Measurements from ENCODE around the gene LRP6. TPM values are rescaled to one million over a fixed set of nuclear protein-coding genes. Genes with fewer than 3 reads are reported as not detected.

LRP6 gene
- total RNA-seq, 2 donors from 2014 or later: 0.61 to 3.9 TPM

GRCh38 chr12:12195081-12195480, 71.8 kb downstream of the LRP6 start:
- Mint-ChIP-seq H3K9me3 (peaks cover 11% of the 10 kb centered on the region), H3K27me3 (peaks cover 4% of the 10 kb centered on the region), H3K36me3 (ENCODE audit: low read depth) (peaks cover 5% of the 10 kb centered on the region), H3K4me3 (no peak overlapping the region), H3K27ac (no peak overlapping the region), H3K4me1 (no peaks in the 10 kb centered on the region)
- ATAC-seq (replicated peaks): no peak

DNA sequence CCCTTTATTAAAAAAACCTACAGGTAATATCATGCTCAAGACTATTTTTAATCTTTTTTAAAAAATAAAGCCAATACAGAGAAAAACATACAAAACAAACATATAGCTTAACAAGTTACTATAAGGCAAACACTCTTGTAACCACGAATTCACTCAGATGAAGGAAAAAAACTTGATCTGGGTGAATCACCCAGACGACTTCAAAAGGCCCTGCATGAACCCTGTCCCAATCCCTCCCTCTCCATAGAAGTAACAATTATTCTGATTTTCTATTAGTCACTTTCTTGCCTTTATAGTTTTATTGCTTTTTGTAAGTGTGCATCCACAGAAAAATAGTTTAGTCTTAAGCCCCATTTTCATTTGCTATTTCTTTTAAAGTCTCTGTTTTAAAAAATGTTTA, 72.6 kb downstream of the LRP6 start:
- Mint-ChIP-seq H3K27ac (no peak overlapping the region), H3K4me3 (no peak overlapping the region), H3K9me3 (peaks cover 11% of the 10 kb centered on the region), H3K36me3 (ENCODE audit: low read depth) (peaks cover 4% of the 10 kb centered on the region), H3K4me1 (no peaks in the 10 kb centered on the region), H3K27me3 (peaks cover 4% of the 10 kb centered on the region)
- no peak for ATAC-seq (replicated peaks)

GRCh38 chr12:12191008-12191407, 75.8 kb downstream of the LRP6 start:
- peak; percentile 19 for ATAC-seq (replicated peaks)
- H3K36me3 Mint-ChIP-seq (ENCODE audit: low read depth): no peaks in the 10 kb centered on the region
- no peak overlapping the region for H3K27ac Mint-ChIP-seq
- peaks cover 4% of the 10 kb centered on the region for H3K27me3 Mint-ChIP-seq
- H3K9me3 Mint-ChIP-seq: no peaks in the 10 kb centered on the region
- no peaks in the 10 kb centered on the region for H3K4me1 Mint-ChIP-seq
- no peak overlapping the region for H3K4me3 Mint-ChIP-seq

- no peaks in the 10 kb centered on the region for H3K4me1 Mint-ChIP-seq
- no peaks in the 10 kb centered on the region for H3K9me3 Mint-ChIP-seq
- H3K27me3 Mint-ChIP-seq: peaks cover 4% of the 10 kb centered on the region
- ATAC-seq (replicated peaks): peak; percentile 71
- H3K36me3 Mint-ChIP-seq (ENCODE audit: low read depth): no peaks in the 10 kb centered on the region
- no peak overlapping the region for H3K27ac Mint-ChIP-seq
- H3K4me3 Mint-ChIP-seq: no peak overlapping the region
Measured at GRCh38 chr12:12190087-12190809, 76.6 kb downstream of the LRP6 start.

- peaks cover 8% of the 10 kb centered on the region for H3K27me3 Mint-ChIP-seq
- no peak overlapping the region for H3K27ac Mint-ChIP-seq
- ATAC-seq (replicated peaks): no peak
- no peaks in the 10 kb centered on the region for H3K4me1 Mint-ChIP-seq
- H3K4me3 Mint-ChIP-seq: no peak overlapping the region
- H3K9me3 Mint-ChIP-seq: no peaks in the 10 kb centered on the region
- peaks cover 5% of the 10 kb centered on the region for H3K36me3 Mint-ChIP-seq (ENCODE audit: low read depth)
Measured at GRCh38 chr12:12185414-12185813, 81.4 kb downstream of the LRP6 start.

DNA sequence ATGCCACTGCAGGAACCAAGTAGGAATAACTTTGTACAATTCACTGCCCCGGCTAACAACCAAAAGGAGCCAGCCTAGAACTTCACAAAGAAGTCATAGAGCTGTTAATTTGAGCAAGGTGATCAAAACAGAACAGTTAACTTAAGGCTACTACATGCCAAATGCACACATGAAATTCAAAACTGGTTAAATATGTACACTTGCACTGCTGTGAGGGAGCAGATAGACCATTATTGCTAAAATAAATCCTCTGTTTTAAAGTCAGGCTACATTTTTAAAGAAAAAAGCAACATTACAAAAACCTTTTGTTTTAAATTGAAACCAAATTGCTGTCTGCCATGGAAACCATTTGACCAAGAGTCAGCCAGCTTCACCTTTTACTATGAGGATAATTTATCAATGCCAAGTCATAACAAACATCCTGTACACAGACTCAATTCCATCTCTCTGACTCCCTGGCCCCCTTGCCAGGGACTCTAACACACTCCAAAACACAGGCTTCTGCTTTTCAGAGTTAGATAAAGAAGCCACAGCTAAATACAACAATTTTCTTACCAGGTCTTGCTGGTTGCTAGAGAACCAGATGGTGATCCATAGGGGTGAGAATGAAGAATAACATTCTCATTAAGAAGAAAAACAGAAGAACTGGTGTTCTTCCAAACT, 84.0 kb downstream of the LRP6 start:
- Mint-ChIP-seq H3K27ac (no peak overlapping the region), H3K36me3 (ENCODE audit: low read depth) (peaks cover 5% of the 10 kb centered on the region), H3K4me3 (no peak overlapping the region), H3K27me3 (peaks cover 8% of the 10 kb centered on the region), H3K9me3 (no peaks in the 10 kb centered on the region), H3K4me1 (no peaks in the 10 kb centered on the region)
- no peak for ATAC-seq (replicated peaks)

DNA sequence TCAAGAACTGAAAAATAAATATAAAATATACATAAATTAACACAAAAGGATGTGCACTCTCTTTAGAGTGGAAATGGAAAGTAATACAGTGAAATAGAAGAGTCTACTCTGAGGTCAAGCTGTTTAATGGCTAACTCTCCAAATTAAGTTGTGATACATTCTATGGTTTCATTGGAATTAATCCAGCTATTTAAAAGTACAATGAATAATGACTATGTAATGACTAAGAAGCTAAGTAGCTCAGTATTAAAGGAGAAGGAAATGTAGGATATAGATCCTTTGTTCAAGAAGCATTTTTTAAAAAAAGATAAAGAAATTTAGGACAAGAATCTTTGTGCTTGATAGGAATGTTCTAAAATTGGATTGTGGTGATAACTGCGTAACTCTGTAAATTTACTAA, 85.3 kb downstream of the LRP6 start:
- H3K4me3 Mint-ChIP-seq: no peak overlapping the region
- no peaks in the 10 kb centered on the region for H3K4me1 Mint-ChIP-seq
- ATAC-seq (replicated peaks): no peak
- H3K9me3 Mint-ChIP-seq: no peaks in the 10 kb centered on the region
- H3K36me3 Mint-ChIP-seq (ENCODE audit: low read depth): peaks cover 5% of the 10 kb centered on the region
- H3K27me3 Mint-ChIP-seq: peaks cover 12% of the 10 kb centered on the region
- no peak overlapping the region for H3K27ac Mint-ChIP-seq

DNA sequence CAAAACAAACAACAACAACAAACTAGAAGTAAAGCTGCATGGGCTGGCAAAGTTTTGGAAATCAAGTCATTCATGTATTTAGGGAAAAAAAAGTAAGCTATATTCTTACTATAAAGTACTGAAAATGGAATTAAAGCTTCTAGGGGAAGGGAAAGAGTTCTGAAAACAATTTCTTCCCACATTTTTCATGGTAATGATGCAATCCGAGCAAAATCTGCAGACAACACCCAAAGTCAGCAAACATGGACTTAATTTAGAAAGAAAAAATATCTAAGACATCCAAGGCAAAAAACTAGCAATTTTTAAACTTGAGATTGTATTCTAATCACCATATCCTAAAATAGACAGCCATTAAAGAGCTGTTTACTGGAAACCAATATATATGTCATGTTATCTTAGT, 86.3 kb downstream of the LRP6 start:
- Mint-ChIP-seq H3K27me3 (peaks cover 19% of the 10 kb centered on the region), H3K4me1 (no peaks in the 10 kb centered on the region), H3K4me3 (no peak overlapping the region), H3K36me3 (ENCODE audit: low read depth) (peaks cover 5% of the 10 kb centered on the region), H3K27ac (no peak overlapping the region), H3K9me3 (no peaks in the 10 kb centered on the region)
- no peak for ATAC-seq (replicated peaks)

GRCh38 chr12:12180136-12180535, 86.7 kb downstream of the LRP6 start:
- H3K27me3 Mint-ChIP-seq: peaks cover 19% of the 10 kb centered on the region
- H3K36me3 Mint-ChIP-seq (ENCODE audit: low read depth): peaks cover 5% of the 10 kb centered on the region
- H3K4me3 Mint-ChIP-seq: no peak overlapping the region
- no peaks in the 10 kb centered on the region for H3K9me3 Mint-ChIP-seq
- no peak overlapping the region for H3K27ac Mint-ChIP-seq
- no peak for ATAC-seq (replicated peaks)
- H3K4me1 Mint-ChIP-seq: no peaks in the 10 kb centered on the region

- ATAC-seq (replicated peaks): no peak
- H3K36me3 Mint-ChIP-seq (ENCODE audit: low read depth): peaks cover 5% of the 10 kb centered on the region
- no peak overlapping the region for H3K4me3 Mint-ChIP-seq
- H3K27me3 Mint-ChIP-seq: peaks cover 15% of the 10 kb centered on the region
- no peaks in the 10 kb centered on the region for H3K9me3 Mint-ChIP-seq
- H3K27ac Mint-ChIP-seq: no peak overlapping the region
- no peaks in the 10 kb centered on the region for H3K4me1 Mint-ChIP-seq
Measured at GRCh38 chr12:12178559-12178958, 88.3 kb downstream of the LRP6 start.

DNA sequence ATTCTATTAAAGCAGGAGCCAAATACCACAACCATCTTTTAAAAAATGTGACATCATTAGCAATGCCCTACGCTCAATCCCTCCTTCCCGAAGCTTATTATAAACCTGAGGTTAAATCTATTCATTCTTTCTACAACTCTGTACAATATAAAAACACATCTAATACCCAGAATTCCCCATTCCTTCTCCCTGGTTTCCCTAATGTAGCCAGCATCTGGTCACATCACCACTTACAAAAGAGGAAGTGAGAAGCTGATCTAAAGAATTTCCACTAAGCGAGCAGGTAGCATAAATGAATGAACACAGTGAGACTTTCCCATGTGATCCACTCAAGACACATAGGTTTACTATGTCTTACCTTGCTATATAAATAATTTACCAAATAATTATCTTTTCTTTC, 90.4 kb downstream of the LRP6 start:
- peaks cover 11% of the 10 kb centered on the region for H3K4me1 Mint-ChIP-seq
- peaks cover 11% of the 10 kb centered on the region for H3K27me3 Mint-ChIP-seq
- peaks cover 5% of the 10 kb centered on the region for H3K36me3 Mint-ChIP-seq (ENCODE audit: low read depth)
- no peak overlapping the region for H3K4me3 Mint-ChIP-seq
- H3K9me3 Mint-ChIP-seq: no peaks in the 10 kb centered on the region
- no peak overlapping the region for H3K27ac Mint-ChIP-seq
- no peak for ATAC-seq (replicated peaks)

GRCh38 chr12:12171991-12172511, 94.8 kb downstream of the LRP6 start:
- Mint-ChIP-seq H3K9me3 (no peaks in the 10 kb centered on the region), H3K4me1 (peaks cover 11% of the 10 kb centered on the region), H3K27me3 (peaks cover 21% of the 10 kb centered on the region), H3K36me3 (ENCODE audit: low read depth) (no peaks in the 10 kb centered on the region), H3K27ac (peak overlapping the region; percentile 32), H3K4me3 (peak overlapping the region; percentile 4)
- peak; percentile 96 for ATAC-seq (replicated peaks)

- H3K4me3 Mint-ChIP-seq: no peak overlapping the region
- H3K9me3 Mint-ChIP-seq: no peaks in the 10 kb centered on the region
- peaks cover 14% of the 10 kb centered on the region for H3K27me3 Mint-ChIP-seq
- H3K36me3 Mint-ChIP-seq (ENCODE audit: low read depth): no peaks in the 10 kb centered on the region
- H3K27ac Mint-ChIP-seq: no peak overlapping the region
- ATAC-seq (replicated peaks): no peak
- H3K4me1 Mint-ChIP-seq: peaks cover 11% of the 10 kb centered on the region
Measured at GRCh38 chr12:12167847-12168246, 99.0 kb downstream of the LRP6 start.

- no peaks in the 10 kb centered on the region for H3K36me3 Mint-ChIP-seq (ENCODE audit: low read depth)
- H3K27ac Mint-ChIP-seq: no peak overlapping the region
- H3K4me3 Mint-ChIP-seq: no peak overlapping the region
- H3K9me3 Mint-ChIP-seq: no peaks in the 10 kb centered on the region
- peaks cover 4% of the 10 kb centered on the region for H3K4me1 Mint-ChIP-seq
- no peak for ATAC-seq (replicated peaks)
- H3K27me3 Mint-ChIP-seq: peaks cover 14% of the 10 kb centered on the region
Measured at GRCh38 chr12:12166751-12167150, 100.1 kb downstream of the LRP6 start.

DNA sequence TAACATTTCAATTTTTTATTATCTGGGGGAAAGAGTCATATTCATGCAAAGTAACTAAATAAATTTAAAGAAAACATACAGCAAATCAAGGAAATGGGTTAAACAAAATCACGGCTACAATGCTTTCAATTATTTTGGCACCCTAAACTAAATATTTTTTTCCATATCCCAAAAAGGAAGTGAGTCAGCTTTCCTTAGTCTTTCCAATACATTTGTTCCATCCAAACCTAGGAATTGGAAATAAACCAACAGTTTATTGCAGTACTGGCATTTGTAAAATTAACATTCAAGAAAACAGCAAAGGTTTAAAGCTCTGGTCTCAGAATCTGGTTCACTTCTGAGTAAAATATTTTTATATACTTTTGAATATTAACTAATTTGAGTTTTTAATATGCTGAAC, 106.9 kb downstream of the LRP6 start:
- no peak for ATAC-seq (replicated peaks)
- Mint-ChIP-seq H3K27me3 (no peaks in the 10 kb centered on the region), H3K4me1 (no peaks in the 10 kb centered on the region)

More for the DNA sequence above, 106.9 kb downstream of the LRP6 start:
- Mint-ChIP-seq H3K27ac (no peak overlapping the region), H3K4me3 (no peak overlapping the region), H3K36me3 (ENCODE audit: low read depth) (no peaks in the 10 kb centered on the region), H3K9me3 (no peaks in the 10 kb centered on the region)

Data from activated T-helper 17 cell treated with anti-CD3 and anti-CD28 coated beads, Interleukin-2, amount 50 U/mL, for 72 hours (primary cell).